Measurements from ENCODE around the gene POLN. TPM values are rescaled to one million over a fixed set of nuclear protein-coding genes. Genes with fewer than 3 reads are reported as not detected.

POLN gene
- total RNA-seq, 2 experiments from 2014 or later = 4.0 to 4.4 TPM

DNA sequence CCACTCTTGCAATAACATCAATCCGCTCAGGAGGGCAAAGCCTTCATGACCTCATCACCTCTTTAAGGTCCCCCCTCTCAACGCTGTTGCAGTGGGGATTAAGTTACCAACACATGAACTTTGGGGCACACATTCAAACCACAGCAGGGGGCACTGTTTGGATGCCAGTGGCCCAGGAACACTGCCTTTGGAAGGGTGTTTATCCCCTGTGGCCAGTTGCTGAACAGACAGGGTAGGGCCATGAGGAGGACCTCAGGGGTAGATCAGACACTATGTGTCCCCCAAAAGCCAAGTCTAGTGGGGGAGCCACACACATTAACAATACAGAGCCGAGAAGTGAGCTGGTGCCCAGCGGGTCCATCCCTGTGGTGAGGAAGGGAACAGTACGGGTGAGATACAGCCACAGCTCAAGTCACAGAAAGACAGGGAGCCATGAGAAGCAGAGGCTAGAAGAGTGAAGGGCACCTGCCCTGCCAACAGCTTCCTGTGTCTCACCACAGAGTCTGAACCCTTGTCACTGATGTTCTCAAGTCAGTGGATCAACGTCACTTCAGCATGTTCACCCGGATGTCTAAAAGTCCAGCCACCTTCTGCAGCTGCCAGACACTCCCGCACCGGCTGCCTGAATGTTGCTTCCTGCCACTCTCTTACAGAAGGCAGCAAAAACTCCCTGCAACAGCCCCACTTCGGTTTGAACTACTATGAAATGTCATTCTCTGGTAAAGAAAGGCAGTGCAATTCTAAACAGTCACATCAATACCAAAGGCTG is 39.8 kb upstream of the POLN start:
- Histone ChIP-seq H3K36me3 (ENCODE audit: insufficient read depth, low read length) (no peaks in the 10 kb centered on the region), H3K9me2 (ENCODE audit: insufficient read depth, low read length) (no peaks in the 10 kb centered on the region), H3K4me2 (ENCODE audit: low read length) (peak overlapping the region; percentile 37), H3K27ac (ENCODE audit: low read depth, low read length, poor library complexity, severe bottlenecking) (peak overlapping the region; percentile 51), H3K79me2 (ENCODE audit: insufficient read depth, low read depth, low read length) (no peaks in the 10 kb centered on the region), H3K4me3 (ENCODE audit: low read depth, low read length, poor library complexity, severe bottlenecking) (peak overlapping the region; percentile 9), H2AFZ (ENCODE audit: low read length) (peak overlapping the region; percentile 83; the same call in 1 of the 2 replicates), H3K4me1 (ENCODE audit: insufficient read depth, low read length, poor library complexity, severe bottlenecking) (peaks cover 16% of the 10 kb centered on the region), H4K20me1 (ENCODE audit: insufficient read depth, low read length) (no peaks in the 10 kb centered on the region), H3K9me3 (ENCODE audit: low read length) (no peaks in the 10 kb centered on the region)
- intact Hi-C loops (cut with micrococcal nuclease; ENCODE audit: unreplicated experiment) = loop anchor here (1.0 kb wide), 1 partner anchor 73 kb away; no protein-coding TSS in a partner anchor
- peak; percentile 81 for DNase-seq (ENCODE audit: low spot score)
- ChIA-PET POLR2A (interaction anchor here (0.5 to 1.5 kb wide), 6 partner anchors 9 to 504 kb away, joined by 3 to 4 read pairs (median 3); no protein-coding TSS in a partner anchor), CTCF (ENCODE audit: unreplicated experiment) (no interaction called here)
- TF ChIP-seq, protein P1, sequence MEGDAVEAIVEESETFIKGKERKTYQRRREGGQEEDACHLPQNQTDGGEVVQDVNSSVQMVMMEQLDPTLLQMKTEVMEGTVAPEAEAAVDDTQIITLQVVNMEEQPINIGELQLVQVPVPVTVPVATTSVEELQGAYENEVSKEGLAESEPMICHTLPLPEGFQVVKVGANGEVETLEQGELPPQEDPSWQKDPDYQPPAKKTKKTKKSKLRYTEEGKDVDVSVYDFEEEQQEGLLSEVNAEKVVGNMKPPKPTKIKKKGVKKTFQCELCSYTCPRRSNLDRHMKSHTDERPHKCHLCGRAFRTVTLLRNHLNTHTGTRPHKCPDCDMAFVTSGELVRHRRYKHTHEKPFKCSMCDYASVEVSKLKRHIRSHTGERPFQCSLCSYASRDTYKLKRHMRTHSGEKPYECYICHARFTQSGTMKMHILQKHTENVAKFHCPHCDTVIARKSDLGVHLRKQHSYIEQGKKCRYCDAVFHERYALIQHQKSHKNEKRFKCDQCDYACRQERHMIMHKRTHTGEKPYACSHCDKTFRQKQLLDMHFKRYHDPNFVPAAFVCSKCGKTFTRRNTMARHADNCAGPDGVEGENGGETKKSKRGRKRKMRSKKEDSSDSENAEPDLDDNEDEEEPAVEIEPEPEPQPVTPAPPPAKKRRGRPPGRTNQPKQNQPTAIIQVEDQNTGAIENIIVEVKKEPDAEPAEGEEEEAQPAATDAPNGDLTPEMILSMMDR (conservative IDR thresholded peaks at IDR 0.05; ENCODE audit: low read length) = peak; percentile 62
- no peak for TF ChIP-seq EZH2phosphoT487 (IDR thresholded peaks at IDR 0.05; ENCODE audit: borderline replicate concordance, low read depth, low read length)
- no TSS peak for BruUV-seq (replicated peaks)

DNA sequence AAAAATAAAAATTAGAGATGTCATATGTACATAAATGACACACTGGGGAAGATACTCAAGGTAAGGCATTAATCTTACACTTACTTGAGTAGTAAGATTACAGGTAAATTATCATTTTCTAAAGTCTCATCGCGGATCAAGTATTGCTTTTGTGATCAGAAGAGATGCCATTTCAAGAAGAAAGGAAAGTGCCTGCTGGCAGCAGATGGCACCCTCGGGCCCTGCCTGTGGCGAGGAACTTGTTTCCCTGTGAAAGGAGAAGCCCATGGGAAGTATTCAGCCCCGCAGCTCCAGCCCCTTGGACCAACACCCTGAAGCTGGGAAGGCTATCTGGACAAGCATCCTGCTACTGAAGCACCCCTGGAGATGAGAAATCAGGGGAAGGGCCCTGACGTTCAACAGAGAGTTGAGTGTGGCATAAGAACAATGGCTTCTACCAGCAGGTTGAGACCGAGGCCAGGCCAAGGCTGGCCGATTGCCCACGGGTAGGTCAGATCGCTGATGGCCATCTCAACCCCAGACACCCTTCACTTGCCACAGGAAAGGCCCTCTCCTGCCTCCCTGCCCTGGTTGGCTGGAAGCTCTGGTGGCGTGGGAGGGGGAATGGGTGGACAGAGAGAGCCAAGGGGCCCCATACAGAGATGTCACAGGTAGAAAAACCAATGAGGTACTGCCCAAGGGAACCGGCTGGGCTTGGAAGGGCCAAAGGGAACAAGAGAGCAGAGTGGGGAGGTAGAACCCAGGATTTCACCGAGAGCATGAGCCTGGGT is 38.8 kb upstream of the POLN start:
- H3K9me3 ChIP-seq (ENCODE audit: low read length) = no peaks in the 10 kb centered on the region
- peaks cover 16% of the 10 kb centered on the region for H3K4me1 ChIP-seq (ENCODE audit: insufficient read depth, low read length, poor library complexity, severe bottlenecking)
- DNase-seq (ENCODE audit: low spot score) = no peak
- no peaks in the 10 kb centered on the region for H3K79me2 ChIP-seq (ENCODE audit: insufficient read depth, low read depth, low read length)
- ChIA-PET CTCF (ENCODE audit: unreplicated experiment) (no interaction called here), POLR2A (interaction anchor here (1.5 kb wide), 1 partner anchor 37 kb away, joined by 4 read pairs; no protein-coding TSS in a partner anchor)
- no peak overlapping the region for H3K4me2 ChIP-seq (ENCODE audit: low read length)
- H4K20me1 ChIP-seq (ENCODE audit: insufficient read depth, low read length) = no peaks in the 10 kb centered on the region
- H3K4me3 ChIP-seq (ENCODE audit: low read depth, low read length, poor library complexity, severe bottlenecking) = no peak overlapping the region
- H3K9me2 ChIP-seq (ENCODE audit: insufficient read depth, low read length) = no peaks in the 10 kb centered on the region
- no TSS peak for BruUV-seq (replicated peaks)
- no peaks in the 10 kb centered on the region for H3K36me3 ChIP-seq (ENCODE audit: insufficient read depth, low read length)
- no peak overlapping the region for H3K27ac ChIP-seq (ENCODE audit: low read depth, low read length, poor library complexity, severe bottlenecking)
- intact Hi-C loops (cut with micrococcal nuclease; ENCODE audit: unreplicated experiment) = loop anchor here (1.0 kb wide), 1 partner anchor 74 kb away; no protein-coding TSS in a partner anchor
- H2AFZ ChIP-seq (ENCODE audit: low read length) = no peak overlapping the region; the same call in 1 of the 2 replicates
- TF ChIP-seq, protein P1 (conservative IDR thresholded peaks at IDR 0.05; ENCODE audit: low read length) = peak; percentile 32; the same call in 1 of the 2 replicates
- TF ChIP-seq EZH2phosphoT487 (IDR thresholded peaks at IDR 0.05; ENCODE audit: borderline replicate concordance, low read depth, low read length) = no peak

All from OCI-LY7 (cell line).